Mammary epithelial cell (primary cell): ENCODE data around the gene SLC25A48.

ENCODE experiments used
- EZH2 ChIP-seq: IDR thresholded peaks from 2 replicates; pipeline ENCODE4 v1.6.1; 2012; ENCODE audit warnings: low read length, inconsistent platforms, borderline replicate concordance
- TF ChIP-seq, protein P1 (sequence below), 2 donors: IDR thresholded peaks in 1 of 2; conservative IDR thresholded peaks in 1 of 2; 2 replicates each; pipeline ENCODE4 v1.5.1; 2011 to 2012; ENCODE audit warnings: inconsistent platforms in 2 of 2, low read length in 2 of 2, mild to moderate bottlenecking in 2 of 2, control low read depth in 1 of 2, low read depth in 1 of 2; ENCODE audit not compliant: insufficient read depth in 1 of 2; ENCODE audit errors: extremely low read depth in 1 of 2

DNA sequence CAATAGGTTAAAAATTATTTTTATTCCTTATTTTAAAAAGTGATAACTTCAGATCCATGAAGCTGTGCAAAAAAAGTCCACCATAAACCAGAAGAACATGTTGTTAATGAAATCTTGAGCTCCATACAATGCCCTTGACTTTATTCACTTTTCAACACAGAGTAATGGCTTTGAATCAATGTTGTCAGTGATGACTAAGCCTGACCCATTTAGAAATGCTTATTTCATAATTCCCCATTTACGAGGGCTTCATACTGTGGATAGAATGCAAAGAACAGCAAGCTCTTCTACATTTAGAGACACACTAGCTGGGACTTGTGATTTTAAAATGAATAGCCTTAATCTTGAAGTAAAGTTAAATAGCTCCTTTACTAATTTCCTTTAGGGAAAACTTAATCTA lies 86.9 kb downstream of the SLC25A48 start:
- TF ChIP-seq, protein P1, sequence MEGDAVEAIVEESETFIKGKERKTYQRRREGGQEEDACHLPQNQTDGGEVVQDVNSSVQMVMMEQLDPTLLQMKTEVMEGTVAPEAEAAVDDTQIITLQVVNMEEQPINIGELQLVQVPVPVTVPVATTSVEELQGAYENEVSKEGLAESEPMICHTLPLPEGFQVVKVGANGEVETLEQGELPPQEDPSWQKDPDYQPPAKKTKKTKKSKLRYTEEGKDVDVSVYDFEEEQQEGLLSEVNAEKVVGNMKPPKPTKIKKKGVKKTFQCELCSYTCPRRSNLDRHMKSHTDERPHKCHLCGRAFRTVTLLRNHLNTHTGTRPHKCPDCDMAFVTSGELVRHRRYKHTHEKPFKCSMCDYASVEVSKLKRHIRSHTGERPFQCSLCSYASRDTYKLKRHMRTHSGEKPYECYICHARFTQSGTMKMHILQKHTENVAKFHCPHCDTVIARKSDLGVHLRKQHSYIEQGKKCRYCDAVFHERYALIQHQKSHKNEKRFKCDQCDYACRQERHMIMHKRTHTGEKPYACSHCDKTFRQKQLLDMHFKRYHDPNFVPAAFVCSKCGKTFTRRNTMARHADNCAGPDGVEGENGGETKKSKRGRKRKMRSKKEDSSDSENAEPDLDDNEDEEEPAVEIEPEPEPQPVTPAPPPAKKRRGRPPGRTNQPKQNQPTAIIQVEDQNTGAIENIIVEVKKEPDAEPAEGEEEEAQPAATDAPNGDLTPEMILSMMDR (conservative IDR thresholded peaks at IDR 0.05 in 1 of 2, IDR thresholded peaks at IDR 0.05 in 1 of 2; ENCODE audit: extremely low read depth in 1 of 2, insufficient read depth in 1 of 2, low read depth in 1 of 2, low read length in 2 of 2) = no peak
- TF ChIP-seq EZH2 = no peak
